Esophagus muscularis mucosa (tissue), 3 donors: ENCODE measurements around the gene MT1B.

Source experiments
- POLR2A ChIP-seq: fragments of 450-650 bp; IDR thresholded peaks from one replicate; pipeline ENCODE4 v1.6.1; 2017; ENCODE audit warnings: antibody characterized with exemption, moderate library complexity, mild to moderate bottlenecking, low read depth
- TF ChIP-seq, protein P1 (sequence below), 3 experiments: fragments of 200-600 bp in 2 of 3; fragments of 450-650 bp in 1 of 3; sonication (generic) in 2 of 3; IDR thresholded peaks; one replicate each; pipeline ENCODE4 v1.5.1; 2017 to 2019; ENCODE audit warnings: antibody characterized with exemption in 3 of 3, mild to moderate bottlenecking in 2 of 3, moderate library complexity in 1 of 3

GRCh38 chr16:56615353-56615752, 36.3 kb upstream of the MT1B start:
- TF ChIP-seq, protein P1, sequence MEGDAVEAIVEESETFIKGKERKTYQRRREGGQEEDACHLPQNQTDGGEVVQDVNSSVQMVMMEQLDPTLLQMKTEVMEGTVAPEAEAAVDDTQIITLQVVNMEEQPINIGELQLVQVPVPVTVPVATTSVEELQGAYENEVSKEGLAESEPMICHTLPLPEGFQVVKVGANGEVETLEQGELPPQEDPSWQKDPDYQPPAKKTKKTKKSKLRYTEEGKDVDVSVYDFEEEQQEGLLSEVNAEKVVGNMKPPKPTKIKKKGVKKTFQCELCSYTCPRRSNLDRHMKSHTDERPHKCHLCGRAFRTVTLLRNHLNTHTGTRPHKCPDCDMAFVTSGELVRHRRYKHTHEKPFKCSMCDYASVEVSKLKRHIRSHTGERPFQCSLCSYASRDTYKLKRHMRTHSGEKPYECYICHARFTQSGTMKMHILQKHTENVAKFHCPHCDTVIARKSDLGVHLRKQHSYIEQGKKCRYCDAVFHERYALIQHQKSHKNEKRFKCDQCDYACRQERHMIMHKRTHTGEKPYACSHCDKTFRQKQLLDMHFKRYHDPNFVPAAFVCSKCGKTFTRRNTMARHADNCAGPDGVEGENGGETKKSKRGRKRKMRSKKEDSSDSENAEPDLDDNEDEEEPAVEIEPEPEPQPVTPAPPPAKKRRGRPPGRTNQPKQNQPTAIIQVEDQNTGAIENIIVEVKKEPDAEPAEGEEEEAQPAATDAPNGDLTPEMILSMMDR (IDR thresholded peaks at IDR 0.05) = no peak
- TF ChIP-seq POLR2A = no peak
